Naive B cell (primary cell): ENCODE results near the gene ZNF649. TPM values are rescaled to one million over a fixed set of nuclear protein-coding genes. Genes with fewer than 3 reads are reported as not detected.

ENCODE experiments used
- ATAC-seq, 2 donors: fragments of 150-1000 bp; cut with Tn5 transposase; 2 replicates each; pipeline ENCODE4 v1.10.0; 2021; ENCODE audit warnings: low read depth in 2 of 2, mild to moderate bottlenecking in 2 of 2, moderate library complexity in 2 of 2
- DNase-seq: peaks from one replicate; pipeline ENCODE4 v3.0.0; 2022
- H3K27ac Mint-ChIP-seq, 6 donors: one replicate each; pipeline ENCODE4 v1.8.0; 2020 to 2022; ENCODE audit warnings: mild to moderate bottlenecking in 6 of 6, mixed read lengths in 6 of 6, moderate library complexity in 5 of 6, inconsistent platforms in 2 of 6
- H3K27me3 Mint-ChIP-seq, 3 donors: one replicate each; pipeline ENCODE4 v1.8.0; 2021 to 2022; ENCODE audit warnings: mixed read lengths in 3 of 3, mild to moderate bottlenecking in 1 of 3
- H3K36me3 Mint-ChIP-seq, 2 donors: one replicate each; pipeline ENCODE4 v1.8.0; 2020 to 2022; ENCODE audit warnings: mixed read lengths in 2 of 2, inconsistent platforms in 1 of 2, mild to moderate bottlenecking in 1 of 2
- H3K4me1 Mint-ChIP-seq, 3 donors: one replicate each; pipeline ENCODE4 v1.8.0; 2020 to 2022; ENCODE audit warnings: mixed read lengths in 3 of 3, inconsistent platforms in 1 of 3, mild to moderate bottlenecking in 1 of 3, moderate library complexity in 1 of 3
- H3K4me3 Mint-ChIP-seq, 8 donors: one replicate each; pipeline ENCODE4 v1.8.0; 2020 to 2022; ENCODE audit warnings: mild to moderate bottlenecking in 8 of 8, mixed read lengths in 8 of 8, moderate library complexity in 8 of 8, inconsistent platforms in 2 of 8
- H3K9me3 Mint-ChIP-seq, 7 donors: one replicate each; pipeline ENCODE4 v1.8.0; 2020 to 2022; ENCODE audit warnings: mixed read lengths in 7 of 7, mild to moderate bottlenecking in 5 of 7, inconsistent platforms in 2 of 7, moderate library complexity in 1 of 7
- polyA plus RNA-seq, 6 donors: library from polyadenylated mRNA; unstranded; fragments of 300-500 nt; fragmentation: Illumina TruSeq; gene quantifications; one replicate each; pipeline ENCODE4 v1.2.3, GENCODE V29; 2021; ENCODE audit warnings: low read depth in 6 of 6

Gene ZNF649
- polyA plus RNA-seq = 10 to 100 TPM in 5 of 6 donors, 1 to 10 TPM in 1; 8.3 to 17.7 (median 13.0) TPM

GRCh38 chr19:51904331-51905165, at the start of gene ZNF649:
Gene ZNF649 (minus strand): TSS chr19:51905017. CDS start chr19:51900107, 4,910 bp downstream.
- Mint-ChIP-seq H3K27ac (peak within 1 kb of the TSS; percentile 92 to 98 (median 97)), H3K36me3 (peaks cover 35 to 55% of the 10 kb centered on the region in 2 donors), H3K4me1 (peaks cover 19 to 30% (median 30%) of the 10 kb centered on the region in 3 donors), H3K4me3 (peak within 1 kb of the TSS; percentile 95 to 100 (median 98)), H3K27me3 (peaks cover 9 to 29% (median 17%) of the 10 kb centered on the region in 3 donors), H3K9me3 (peaks cover 15 to 87% (median 63%) of the 10 kb centered on the region in 7 donors)
- DNase-seq = peak; percentile 77
- ATAC-seq = peak; percentile 95

GRCh38 chr19:51948975-51949374, 44.2 kb upstream of the ZNF649 start:
- no peak for DNase-seq
- Mint-ChIP-seq H3K36me3 (peaks cover 41 to 51% of the 10 kb centered on the region in 2 donors), H3K27me3 (no peaks in the 10 kb centered on the region), H3K4me1 (no peaks in the 10 kb centered on the region), H3K4me3 (peak overlapping the region in 2 of 8 donors; percentile 36 to 42), H3K9me3 (peaks cover 25 to 84% (median 77%) of the 10 kb centered on the region in 7 donors), H3K27ac (no peak overlapping the region)
- no peak for ATAC-seq

- no peak for DNase-seq
- no peak overlapping the region for H3K4me3 Mint-ChIP-seq
These were observed 41.8 kb upstream of the ZNF649 start for GRCh38 chr19:51946602-51947001.

GRCh38 chr19:51944798-51945552, 40.2 kb upstream of the ZNF649 start:
- Mint-ChIP-seq H3K27me3 (no peaks in the 10 kb centered on the region), H3K4me3 (peak overlapping the region in 1 of 8 donors; percentile 63), H3K4me1 (no peaks in the 10 kb centered on the region), H3K36me3 (peaks cover 62 to 75% of the 10 kb centered on the region in 2 donors), H3K9me3 (peaks cover 29 to 96% (median 88%) of the 10 kb centered on the region in 7 donors), H3K27ac (no peak overlapping the region)
- DNase-seq = no peak
- ATAC-seq = no peak

More at GRCh38 chr19:51946602-51947001, 41.8 kb upstream of the ZNF649 start:
- H3K27ac Mint-ChIP-seq = no peak overlapping the region
- ATAC-seq = no peak
- H3K9me3 Mint-ChIP-seq = peaks cover 28 to 96% (median 87%) of the 10 kb centered on the region in 7 donors
- H3K27me3 Mint-ChIP-seq = no peaks in the 10 kb centered on the region
- peaks cover 55 to 66% of the 10 kb centered on the region in 2 donors for H3K36me3 Mint-ChIP-seq
- H3K4me1 Mint-ChIP-seq = no peaks in the 10 kb centered on the region

- peaks cover 88 to 90% of the 10 kb centered on the region in 2 donors for H3K36me3 Mint-ChIP-seq
These were observed 34.1 kb upstream of the ZNF649 start for GRCh38 chr19:51938936-51939335.

GRCh38 chr19:51931921-51932320, 27.1 kb upstream of the ZNF649 start:
- DNase-seq (no peak), ATAC-seq (no peak)
- Mint-ChIP-seq H3K4me3 (peak overlapping the region in 1 of 8 donors; percentile 35), H3K4me1 (peaks cover 17 to 28% (median 25%) of the 10 kb centered on the region in 3 donors), H3K27ac (no peak overlapping the region), H3K27me3 (no peaks in the 10 kb centered on the region), H3K9me3 (peaks cover 10 to 74% (median 37%) of the 10 kb centered on the region in 7 donors), H3K36me3 (peaks cover 53 to 59% of the 10 kb centered on the region in 2 donors)

More at GRCh38 chr19:51938936-51939335, 34.1 kb upstream of the ZNF649 start:
- peaks cover 19 to 92% (median 81%) of the 10 kb centered on the region in 7 donors for H3K9me3 Mint-ChIP-seq
- DNase-seq (no peak), ATAC-seq (no peak)
- H3K27me3 Mint-ChIP-seq = no peaks in the 10 kb centered on the region
- peaks cover 0 to 2% (median 0%) of the 10 kb centered on the region in 3 donors for H3K4me1 Mint-ChIP-seq
- H3K27ac Mint-ChIP-seq = no peak overlapping the region
- H3K4me3 Mint-ChIP-seq = no peak overlapping the region

GRCh38 chr19:51927859-51928258, 23.0 kb upstream of the ZNF649 start:
- peaks cover 21 to 37% (median 33%) of the 10 kb centered on the region in 3 donors for H3K4me1 Mint-ChIP-seq
- H3K4me3 Mint-ChIP-seq = peak overlapping the region; percentile 95 to 100 (median 98)
- H3K27ac Mint-ChIP-seq = peak overlapping the region in 5 of 6 donors; percentile 8 to 97 (median 89)
- no peak for ATAC-seq
- peaks cover 9 to 73% (median 50%) of the 10 kb centered on the region in 7 donors for H3K9me3 Mint-ChIP-seq
- H3K27me3 Mint-ChIP-seq = no peaks in the 10 kb centered on the region
- H3K36me3 Mint-ChIP-seq = peaks cover 42 to 43% of the 10 kb centered on the region in 2 donors
- no peak for DNase-seq

GRCh38 chr19:51926784-51927741, 22.2 kb upstream of the ZNF649 start, which contains the start of gene ZNF613:
Gene ZNF613 (plus strand): TSS chr19:51927472. CDS start chr19:51936221, 8,749 bp downstream.
- Mint-ChIP-seq H3K4me1 (peaks cover 21 to 37% (median 33%) of the 10 kb centered on the region in 3 donors), H3K27ac (peak within 1 kb of the TSS; percentile 89 to 98 (median 92)), H3K27me3 (no peaks in the 10 kb centered on the region), H3K4me3 (peak within 1 kb of the TSS; percentile 95 to 100 (median 98)), H3K36me3 (peaks cover 43% of the 10 kb centered on the region in 2 donors), H3K9me3 (peaks cover 9 to 74% (median 56%) of the 10 kb centered on the region in 7 donors)
- ATAC-seq = peak; percentile 84 to 89
- peak; percentile 85 for DNase-seq

GRCh38 chr19:51926426-51926783, 21.6 kb upstream of the ZNF649 start:
- Mint-ChIP-seq H3K4me1 (peaks cover 21 to 34% (median 33%) of the 10 kb centered on the region in 3 donors), H3K27me3 (no peaks in the 10 kb centered on the region), H3K9me3 (peaks cover 4 to 74% (median 59%) of the 10 kb centered on the region in 7 donors), H3K36me3 (peaks cover 42 to 43% of the 10 kb centered on the region in 2 donors), H3K27ac (peak overlapping the region in 5 of 6 donors; percentile 89 to 98 (median 96)), H3K4me3 (peak overlapping the region; percentile 95 to 100 (median 98))
- DNase-seq (no peak), ATAC-seq (no peak)

GRCh38 chr19:51921949-51922348, 17.1 kb upstream of the ZNF649 start:
- H3K9me3 Mint-ChIP-seq = peaks cover 8 to 97% (median 82%) of the 10 kb centered on the region in 7 donors
- no peak overlapping the region for H3K27ac Mint-ChIP-seq
- no peaks in the 10 kb centered on the region for H3K27me3 Mint-ChIP-seq
- H3K36me3 Mint-ChIP-seq = peaks cover 27 to 31% of the 10 kb centered on the region in 2 donors
- ATAC-seq (no peak), DNase-seq (no peak)
- peaks cover 7 to 9% (median 7%) of the 10 kb centered on the region in 3 donors for H3K4me1 Mint-ChIP-seq
- no peak overlapping the region for H3K4me3 Mint-ChIP-seq

GRCh38 chr19:51919606-51920005, 14.8 kb upstream of the ZNF649 start:
- no peak for ATAC-seq

GRCh38 chr19:51916167-51916566, 11.3 kb upstream of the ZNF649 start:
- Mint-ChIP-seq H3K4me3 (peak overlapping the region in 1 of 8 donors; percentile 21), H3K36me3 (peaks cover 24 to 48% of the 10 kb centered on the region in 2 donors), H3K27ac (no peak overlapping the region), H3K27me3 (no peaks in the 10 kb centered on the region), H3K9me3 (peaks cover 26 to 90% (median 76%) of the 10 kb centered on the region in 7 donors), H3K4me1 (peaks cover 4 to 6% (median 5%) of the 10 kb centered on the region in 3 donors)
- ATAC-seq = no peak
- DNase-seq = no peak

More at GRCh38 chr19:51919606-51920005, 14.8 kb upstream of the ZNF649 start:
- Mint-ChIP-seq H3K36me3 (peaks cover 31 to 38% of the 10 kb centered on the region in 2 donors), H3K27ac (peak overlapping the region in 1 of 6 donors; percentile 54), H3K27me3 (no peaks in the 10 kb centered on the region), H3K4me3 (peak overlapping the region in 1 of 8 donors; percentile 33), H3K4me1 (peaks cover 4 to 6% (median 5%) of the 10 kb centered on the region in 3 donors), H3K9me3 (peaks cover 18 to 95% (median 79%) of the 10 kb centered on the region in 7 donors)
- DNase-seq = no peak
